Measurements from ENCODE around the gene NECTIN4. TPM values are rescaled to one million over a fixed set of nuclear protein-coding genes. Genes with fewer than 3 reads are reported as not detected.

The NECTIN4 gene
- total and polyA plus RNA-seq, 2 of the 13 experiments (the other 11 are each of a cell fraction or from before 2014, with no cell fraction given): 5.9 to 12.4 TPM

DNA sequence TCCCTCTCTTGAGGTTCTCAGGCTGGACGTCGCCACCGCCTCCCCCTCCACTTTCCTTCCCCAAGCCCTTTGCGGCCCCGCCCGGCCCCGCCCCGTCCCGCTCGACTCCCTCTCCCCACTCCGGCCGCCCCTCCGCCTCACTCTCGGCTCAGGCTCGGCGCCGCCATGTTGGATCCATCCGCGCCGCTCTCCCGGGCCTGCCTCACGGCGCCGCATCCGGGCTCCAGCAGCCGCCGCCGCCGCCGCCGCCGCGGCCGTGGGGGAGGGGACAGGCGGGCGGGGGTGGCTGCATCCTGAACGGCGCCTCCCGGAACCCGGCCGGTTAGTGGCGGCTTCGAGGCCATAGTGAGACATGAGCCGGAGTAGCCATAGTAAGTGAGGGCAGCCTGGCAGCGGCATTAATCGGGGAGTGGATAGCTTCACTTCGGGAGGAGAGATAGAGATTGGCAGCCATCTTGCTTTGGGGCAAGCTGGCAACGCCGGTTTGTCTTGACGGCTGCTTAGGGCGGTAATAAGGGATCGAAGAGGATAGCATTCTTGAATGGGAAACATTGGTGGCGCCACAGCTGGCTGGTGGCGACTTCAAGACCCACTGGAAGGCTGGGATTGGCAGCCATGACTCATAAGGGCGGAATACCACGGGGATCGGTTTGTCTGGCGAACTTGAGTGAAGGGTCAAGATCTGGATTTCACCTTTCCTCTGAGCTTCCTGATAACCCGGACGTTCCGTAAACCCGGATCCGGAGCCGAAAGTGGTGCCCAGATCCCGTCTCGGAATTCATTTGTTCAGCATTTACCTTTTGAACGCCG is 43.3 kb upstream of the NECTIN4 start, which contains the start of gene DEDD (continued):
- TF ChIP-seq SMC3 (IDR thresholded peaks at IDR 0.05; ENCODE audit: low read length) (no peak), CCDC6 (CRISPR knock-in tag; IDR thresholded peaks at IDR 0.05) (no peak), ATF7-NPFF (CRISPR knock-in tag; IDR thresholded peaks at IDR 0.05; ENCODE audit: low read depth) (no peak), ZNF678 (CRISPR knock-in tag; IDR thresholded peaks at IDR 0.05) (no peak), TRIM24 (CRISPR knock-in tag; IDR thresholded peaks at IDR 0.05) (0 out of 2 replicates have a peak, but pooled peaks have one; percentile 17), NFKBIZ (CRISPR knock-in tag; IDR thresholded peaks at IDR 0.05) (no peak), PITX1 (CRISPR knock-in tag; IDR thresholded peaks at IDR 0.05) (no peak), SALL2 (CRISPR knock-in tag; IDR thresholded peaks at IDR 0.05) (no peak; the same call in 1 of the 2 replicates), HNRNPK (IDR thresholded peaks at IDR 0.05; ENCODE audit: low read depth, low read length, poor library complexity, severe bottlenecking) (peak; percentile 84)
- TF ChIP-seq, protein P1, sequence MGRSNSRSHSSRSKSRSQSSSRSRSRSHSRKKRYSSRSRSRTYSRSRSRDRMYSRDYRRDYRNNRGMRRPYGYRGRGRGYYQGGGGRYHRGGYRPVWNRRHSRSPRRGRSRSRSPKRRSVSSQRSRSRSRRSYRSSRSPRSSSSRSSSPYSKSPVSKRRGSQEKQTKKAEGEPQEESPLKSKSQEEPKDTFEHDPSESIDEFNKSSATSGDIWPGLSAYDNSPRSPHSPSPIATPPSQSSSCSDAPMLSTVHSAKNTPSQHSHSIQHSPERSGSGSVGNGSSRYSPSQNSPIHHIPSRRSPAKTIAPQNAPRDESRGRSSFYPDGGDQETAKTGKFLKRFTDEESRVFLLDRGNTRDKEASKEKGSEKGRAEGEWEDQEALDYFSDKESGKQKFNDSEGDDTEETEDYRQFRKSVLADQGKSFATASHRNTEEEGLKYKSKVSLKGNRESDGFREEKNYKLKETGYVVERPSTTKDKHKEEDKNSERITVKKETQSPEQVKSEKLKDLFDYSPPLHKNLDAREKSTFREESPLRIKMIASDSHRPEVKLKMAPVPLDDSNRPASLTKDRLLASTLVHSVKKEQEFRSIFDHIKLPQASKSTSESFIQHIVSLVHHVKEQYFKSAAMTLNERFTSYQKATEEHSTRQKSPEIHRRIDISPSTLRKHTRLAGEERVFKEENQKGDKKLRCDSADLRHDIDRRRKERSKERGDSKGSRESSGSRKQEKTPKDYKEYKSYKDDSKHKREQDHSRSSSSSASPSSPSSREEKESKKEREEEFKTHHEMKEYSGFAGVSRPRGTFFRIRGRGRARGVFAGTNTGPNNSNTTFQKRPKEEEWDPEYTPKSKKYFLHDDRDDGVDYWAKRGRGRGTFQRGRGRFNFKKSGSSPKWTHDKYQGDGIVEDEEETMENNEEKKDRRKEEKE (IDR thresholded peaks at IDR 0.05): no peak
- TF ChIP-seq, protein P2, sequence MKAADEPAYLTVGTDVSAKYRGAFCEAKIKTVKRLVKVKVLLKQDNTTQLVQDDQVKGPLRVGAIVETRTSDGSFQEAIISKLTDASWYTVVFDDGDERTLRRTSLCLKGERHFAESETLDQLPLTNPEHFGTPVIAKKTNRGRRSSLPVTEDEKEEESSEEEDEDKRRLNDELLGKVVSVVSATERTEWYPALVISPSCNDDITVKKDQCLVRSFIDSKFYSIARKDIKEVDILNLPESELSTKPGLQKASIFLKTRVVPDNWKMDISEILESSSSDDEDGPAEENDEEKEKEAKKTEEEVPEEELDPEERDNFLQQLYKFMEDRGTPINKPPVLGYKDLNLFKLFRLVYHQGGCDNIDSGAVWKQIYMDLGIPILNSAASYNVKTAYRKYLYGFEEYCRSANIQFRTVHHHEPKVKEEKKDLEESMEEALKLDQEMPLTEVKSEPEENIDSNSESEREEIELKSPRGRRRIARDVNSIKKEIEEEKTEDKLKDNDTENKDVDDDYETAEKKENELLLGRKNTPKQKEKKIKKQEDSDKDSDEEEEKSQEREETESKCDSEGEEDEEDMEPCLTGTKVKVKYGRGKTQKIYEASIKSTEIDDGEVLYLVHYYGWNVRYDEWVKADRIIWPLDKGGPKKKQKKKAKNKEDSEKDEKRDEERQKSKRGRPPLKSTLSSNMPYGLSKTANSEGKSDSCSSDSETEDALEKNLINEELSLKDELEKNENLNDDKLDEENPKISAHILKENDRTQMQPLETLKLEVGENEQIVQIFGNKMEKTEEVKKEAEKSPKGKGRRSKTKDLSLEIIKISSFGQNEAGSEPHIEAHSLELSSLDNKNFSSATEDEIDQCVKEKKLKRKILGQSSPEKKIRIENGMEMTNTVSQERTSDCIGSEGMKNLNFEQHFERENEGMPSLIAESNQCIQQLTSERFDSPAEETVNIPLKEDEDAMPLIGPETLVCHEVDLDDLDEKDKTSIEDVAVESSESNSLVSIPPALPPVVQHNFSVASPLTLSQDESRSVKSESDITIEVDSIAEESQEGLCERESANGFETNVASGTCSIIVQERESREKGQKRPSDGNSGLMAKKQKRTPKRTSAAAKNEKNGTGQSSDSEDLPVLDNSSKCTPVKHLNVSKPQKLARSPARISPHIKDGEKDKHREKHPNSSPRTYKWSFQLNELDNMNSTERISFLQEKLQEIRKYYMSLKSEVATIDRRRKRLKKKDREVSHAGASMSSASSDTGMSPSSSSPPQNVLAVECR (CRISPR knock-in tag; IDR thresholded peaks at IDR 0.05; ENCODE audit: borderline replicate concordance): peak; percentile 40; the same call in 1 of the 2 replicates
- TF ChIP-seq, protein P3, sequence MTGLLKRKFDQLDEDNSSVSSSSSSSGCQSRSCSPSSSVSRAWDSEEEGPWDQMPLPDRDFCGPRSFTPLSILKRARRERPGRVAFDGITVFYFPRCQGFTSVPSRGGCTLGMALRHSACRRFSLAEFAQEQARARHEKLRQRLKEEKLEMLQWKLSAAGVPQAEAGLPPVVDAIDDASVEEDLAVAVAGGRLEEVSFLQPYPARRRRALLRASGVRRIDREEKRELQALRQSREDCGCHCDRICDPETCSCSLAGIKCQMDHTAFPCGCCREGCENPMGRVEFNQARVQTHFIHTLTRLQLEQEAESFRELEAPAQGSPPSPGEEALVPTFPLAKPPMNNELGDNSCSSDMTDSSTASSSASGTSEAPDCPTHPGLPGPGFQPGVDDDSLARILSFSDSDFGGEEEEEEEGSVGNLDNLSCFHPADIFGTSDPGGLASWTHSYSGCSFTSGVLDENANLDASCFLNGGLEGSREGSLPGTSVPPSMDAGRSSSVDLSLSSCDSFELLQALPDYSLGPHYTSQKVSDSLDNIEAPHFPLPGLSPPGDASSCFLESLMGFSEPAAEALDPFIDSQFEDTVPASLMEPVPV (CRISPR knock-in tag; IDR thresholded peaks at IDR 0.05): 0 out of 2 replicates have a peak, but pooled peaks have one; percentile 43
- TF ChIP-seq, protein P4, sequence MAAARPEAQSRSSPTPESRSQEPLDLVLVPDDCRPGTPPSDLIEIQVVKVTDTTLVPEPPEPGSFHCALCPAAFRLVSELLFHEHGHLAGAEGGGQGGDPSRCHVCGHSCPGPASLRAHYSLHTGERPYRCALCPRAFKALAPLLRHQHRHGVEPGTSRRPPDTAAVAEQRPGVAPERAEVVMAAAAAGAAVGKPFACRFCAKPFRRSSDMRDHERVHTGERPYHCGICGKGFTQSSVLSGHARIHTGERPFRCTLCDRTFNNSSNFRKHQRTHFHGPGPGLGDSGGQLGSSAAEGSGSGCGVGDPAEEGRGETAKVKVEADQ (CRISPR knock-in tag; IDR thresholded peaks at IDR 0.05; ENCODE audit: borderline replicate concordance): no peak

All from HepG2 (cell line).